ENCODE results near the gene ANKRD42.
"Not testable (repeated sequence)": the region's sequence is repeated elsewhere in the genome, so short reads cannot be mapped to it uniquely, and the experiment has no call there.

Gene ANKRD42

DNA sequence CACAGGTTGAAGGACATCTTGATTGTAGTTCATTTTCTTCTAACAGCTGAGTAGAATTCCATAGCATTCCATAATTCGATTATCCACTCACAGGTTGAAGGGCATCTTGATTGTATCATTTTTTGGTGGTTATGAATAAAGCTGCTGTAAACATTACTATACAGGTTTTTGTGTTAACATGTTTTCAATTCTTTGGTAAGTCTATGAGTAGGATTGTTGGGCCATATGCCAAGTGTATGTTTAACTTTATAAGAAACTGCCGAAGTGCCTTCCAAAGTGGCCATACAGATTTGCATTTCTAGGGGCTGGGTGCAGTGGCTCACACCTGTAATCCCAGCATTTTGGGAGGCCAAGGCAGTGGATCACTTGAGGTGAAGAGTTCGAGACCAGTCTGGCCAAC is 44.6 kb downstream of the ANKRD42 start:
- DNase-seq (ENCODE audit: low read depth, low spot score): no peak

- peak; percentile 47 for DNase-seq (ENCODE audit: low read depth, low spot score)
Observed at GRCh38 chr11:83241291-83241946, 47.9 kb downstream of the ANKRD42 start.

DNA sequence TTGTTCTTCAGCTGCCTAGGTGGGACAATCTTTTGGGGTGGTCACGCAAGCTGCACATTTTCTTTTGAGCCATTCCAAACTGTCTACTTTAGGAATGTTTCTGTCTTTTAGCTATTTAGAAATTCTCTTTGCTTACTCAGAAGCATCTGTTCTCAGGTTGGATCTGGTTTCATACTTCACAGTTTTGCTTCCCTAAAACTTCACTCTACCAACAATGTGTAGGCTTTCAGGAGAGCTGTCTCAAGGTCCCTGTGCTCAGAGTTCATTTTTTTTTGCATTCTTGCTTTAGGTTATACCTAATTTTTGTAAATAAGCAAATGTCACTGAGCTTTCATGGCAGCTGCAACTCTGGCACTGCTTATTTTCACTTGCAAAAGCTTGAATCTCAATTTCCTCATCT is 55.9 kb downstream of the ANKRD42 start:
- DNase-seq (ENCODE audit: low read depth, low spot score): no peak

- DNase-seq (ENCODE audit: low read depth, low spot score): no peak
Observed at GRCh38 chr11:83249972-83250593, 56.6 kb downstream of the ANKRD42 start.

GRCh38 chr11:83252266-83252665 is 58.8 kb downstream of the ANKRD42 start:
- no peak for DNase-seq (ENCODE audit: low read depth, low spot score)

DNA sequence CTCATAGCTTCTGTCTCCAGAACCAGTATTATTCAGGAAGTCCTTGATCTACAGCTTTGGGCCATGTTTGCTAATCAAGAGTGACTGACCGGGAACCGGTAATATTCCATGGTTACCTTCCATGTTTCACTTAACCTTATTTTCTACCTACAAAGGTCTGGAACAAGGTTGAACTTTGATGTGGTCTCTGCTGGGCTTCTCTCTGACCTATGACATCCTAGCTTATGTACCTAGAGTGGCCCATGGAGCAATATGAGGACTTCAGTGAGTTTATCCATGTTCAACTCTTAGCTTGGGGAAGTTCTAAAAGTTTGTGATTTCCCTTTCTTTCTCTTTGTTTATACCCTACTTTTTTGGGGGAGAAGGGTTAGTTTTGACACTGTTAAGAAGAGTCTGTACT is 59.4 kb downstream of the ANKRD42 start:
- no peak for DNase-seq (ENCODE audit: low read depth, low spot score)

GRCh38 chr11:83255366-83255765 is 61.9 kb downstream of the ANKRD42 start:
- DNase-seq (ENCODE audit: low read depth, low spot score): no peak

DNA sequence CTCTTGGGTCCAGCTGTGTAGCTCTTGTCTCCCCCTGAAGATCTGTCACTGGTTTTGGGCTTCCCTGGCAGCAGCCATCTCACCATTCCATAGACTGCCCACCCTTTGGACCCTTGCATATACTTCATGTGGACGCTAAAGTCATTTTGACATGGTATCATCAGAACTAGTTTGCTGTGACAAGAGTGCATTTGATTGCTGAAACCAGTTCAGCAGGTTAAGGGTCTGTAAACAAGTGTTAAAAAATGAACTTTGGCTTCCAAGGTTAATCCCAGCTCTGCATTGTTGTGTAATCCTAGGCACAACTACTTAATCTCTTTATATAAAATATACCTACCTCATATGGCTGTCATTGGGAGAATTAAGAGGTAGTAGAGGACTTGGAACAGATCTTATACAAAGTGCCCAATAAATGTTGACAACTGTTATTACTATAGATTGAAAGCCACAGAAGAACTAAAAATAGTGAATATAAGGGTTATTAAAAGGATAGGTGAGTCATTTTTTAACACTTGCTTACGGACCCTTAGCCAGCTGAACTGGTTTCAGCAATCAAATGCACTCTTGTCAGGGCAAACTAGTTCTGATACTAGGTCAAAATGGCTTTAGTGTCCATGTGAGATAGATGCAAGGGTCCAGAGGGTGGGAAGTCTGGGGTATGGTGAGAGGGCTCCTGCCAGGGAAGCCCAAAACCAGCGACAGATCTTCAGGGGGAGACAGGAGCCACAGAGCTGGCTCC is 63.3 kb downstream of the ANKRD42 start:
- no peak for DNase-seq (ENCODE audit: low read depth, low spot score)

- no peak for DNase-seq (ENCODE audit: low read depth, low spot score)
Observed at GRCh38 chr11:83257761-83258168, 64.3 kb downstream of the ANKRD42 start.

DNA sequence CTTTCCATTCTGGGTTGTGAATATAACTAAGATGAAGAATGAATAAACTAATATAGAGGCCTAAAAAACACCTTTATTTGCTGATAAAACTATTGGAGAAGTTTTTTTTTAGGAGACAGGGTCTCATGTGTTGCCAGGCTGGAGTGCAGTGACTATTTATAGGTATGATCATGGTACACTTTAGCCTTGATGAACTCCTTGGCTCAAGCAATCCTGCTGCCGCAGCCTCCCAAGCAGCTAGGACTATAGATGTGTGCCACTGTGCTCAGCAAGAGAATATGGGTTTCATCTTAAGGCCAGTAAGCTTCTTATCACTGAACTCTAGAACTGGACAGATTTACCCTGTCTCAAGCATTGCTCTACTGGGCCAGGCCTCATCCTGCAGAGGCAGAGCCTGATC is 66.0 kb downstream of the ANKRD42 start:
- no peak for DNase-seq (ENCODE audit: low read depth, low spot score)

DNA sequence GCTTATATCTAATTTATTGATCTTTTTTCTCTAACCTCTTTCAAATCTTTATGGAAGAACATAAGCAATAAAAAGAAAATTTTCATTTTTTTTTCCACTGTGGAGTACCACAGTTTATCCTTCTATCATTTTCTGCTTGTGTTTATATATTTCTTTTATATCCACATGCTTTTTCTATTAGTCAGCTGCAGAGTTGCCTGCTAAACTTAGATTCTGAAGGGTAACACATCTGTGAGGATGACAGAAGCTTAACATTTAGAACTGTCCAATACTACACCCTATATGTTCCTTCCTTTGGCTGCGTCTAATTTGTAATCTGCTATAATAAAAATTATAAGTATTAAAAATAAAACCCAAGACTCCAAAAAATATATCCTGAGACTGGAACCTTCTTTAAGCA is 71.8 kb downstream of the ANKRD42 start:
- no peak for DNase-seq (ENCODE audit: low read depth, low spot score)

DNA sequence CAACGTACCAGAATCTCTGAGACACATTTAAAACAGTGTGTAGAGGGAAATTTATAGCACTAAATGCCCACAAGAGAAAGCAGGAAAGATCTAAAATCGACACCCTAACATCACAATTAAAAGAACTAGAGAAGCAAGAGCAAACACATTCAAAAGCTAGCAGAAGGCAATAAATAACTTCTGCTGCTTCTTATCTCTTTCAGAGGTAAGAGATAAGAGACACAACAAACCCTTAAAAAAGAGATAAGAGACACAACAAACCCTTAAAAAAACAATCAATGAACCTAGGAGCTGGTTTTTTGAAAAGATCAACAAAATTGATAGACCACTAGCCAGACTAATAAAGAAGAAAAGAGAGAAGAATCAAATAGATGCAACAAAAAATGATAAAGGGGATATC is 75.6 kb downstream of the ANKRD42 start:
- not testable (repeated sequence) for DNase-seq (ENCODE audit: low read depth, low spot score)

DNA sequence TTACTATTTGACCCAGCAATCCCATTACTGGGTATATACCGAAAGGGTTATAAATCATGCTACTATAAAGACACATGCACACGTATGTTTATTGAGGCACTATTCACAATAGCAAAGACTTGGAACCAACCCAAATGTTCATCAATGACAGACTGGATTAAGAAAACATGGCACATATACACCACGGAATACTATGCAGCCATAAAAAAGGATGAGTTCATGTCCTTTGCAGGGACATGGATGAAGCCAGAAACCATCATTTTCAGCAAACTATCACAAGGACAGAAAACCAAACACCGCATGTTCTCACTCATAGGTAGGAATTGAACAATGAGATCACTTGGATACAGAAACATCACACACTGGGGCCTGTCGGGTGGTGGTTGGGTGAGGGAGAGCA is 78.2 kb downstream of the ANKRD42 start:
- DNase-seq (ENCODE audit: low read depth, low spot score): not testable (repeated sequence)

DNA sequence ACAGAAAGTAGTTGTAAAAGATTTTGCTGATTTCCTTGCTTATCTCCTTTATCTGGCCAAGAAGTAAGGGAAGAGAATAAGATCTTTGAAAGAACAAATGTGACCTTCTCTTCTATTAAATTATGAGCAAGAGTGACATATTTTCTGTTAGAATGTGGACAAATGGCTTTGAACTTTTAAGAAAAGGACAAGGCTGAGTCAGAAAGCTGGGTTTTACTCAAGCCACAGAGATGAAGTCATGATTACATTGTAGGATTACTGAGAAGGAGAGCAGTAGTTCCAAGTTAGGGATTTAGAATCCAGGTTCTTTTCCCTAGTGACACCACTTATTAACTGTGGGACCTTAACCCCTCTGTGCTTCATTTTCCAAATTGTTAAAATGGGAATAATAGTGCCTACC is 79.1 kb downstream of the ANKRD42 start:
- no peak for DNase-seq (ENCODE audit: low read depth, low spot score)

DNA sequence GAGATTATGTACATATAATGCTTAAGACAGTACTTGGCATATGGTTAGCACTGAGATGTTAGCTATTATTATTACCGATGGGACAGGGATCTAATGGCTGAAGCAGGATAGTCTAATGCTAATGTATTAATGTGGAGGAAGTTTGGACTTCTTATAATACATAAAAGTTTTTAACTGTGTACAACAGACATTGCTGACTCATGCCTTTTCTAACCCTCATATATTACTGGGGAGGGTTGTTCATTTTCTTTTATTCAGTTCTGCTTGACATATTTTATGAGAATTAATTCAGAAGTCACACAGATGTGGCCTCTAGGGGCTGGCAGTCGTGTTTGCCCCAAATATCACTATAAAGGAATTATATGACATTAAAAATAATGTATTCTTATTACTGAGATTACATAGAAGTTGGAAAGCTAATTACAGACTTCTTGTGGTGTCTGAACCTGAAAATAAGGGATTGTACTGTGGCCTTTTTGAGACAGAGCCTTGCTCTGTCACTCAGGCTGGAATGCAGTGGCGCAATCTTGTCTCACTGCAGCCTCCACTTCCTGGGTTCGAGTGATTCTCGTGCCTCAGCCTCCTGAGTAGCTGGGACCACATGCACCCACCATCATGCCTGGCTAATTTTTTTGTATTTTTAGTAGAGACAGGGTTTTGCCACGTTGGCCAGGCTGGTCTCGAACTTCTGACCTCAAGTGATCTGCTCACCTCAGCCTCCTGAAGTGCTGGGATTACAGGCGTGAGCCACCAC is 82.6 kb downstream of the ANKRD42 start:
- DNase-seq (ENCODE audit: low read depth, low spot score): no peak

DNA sequence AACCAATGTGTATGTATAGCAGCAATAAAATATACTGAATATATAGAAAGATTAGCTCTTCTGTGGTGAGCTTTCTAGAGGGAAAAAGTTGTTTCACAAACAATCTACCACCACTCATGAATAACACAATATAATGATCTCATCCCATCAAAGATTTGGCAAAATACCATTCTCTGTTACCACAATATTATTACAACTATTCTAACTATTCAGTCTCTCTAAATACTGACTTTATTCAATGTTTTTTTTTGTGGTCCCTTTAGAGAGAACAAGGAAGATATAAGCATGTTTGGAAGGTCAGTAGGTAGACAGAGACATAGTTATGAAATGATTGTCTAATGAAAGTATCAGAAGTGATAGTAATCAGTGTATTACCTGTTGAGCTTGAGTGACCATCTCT is 84.8 kb downstream of the ANKRD42 start:
- DNase-seq (ENCODE audit: low read depth, low spot score): no peak

GRCh38 chr11:83280256-83280655 is 86.7 kb downstream of the ANKRD42 start:
- DNase-seq (ENCODE audit: low read depth, low spot score): no peak

DNA sequence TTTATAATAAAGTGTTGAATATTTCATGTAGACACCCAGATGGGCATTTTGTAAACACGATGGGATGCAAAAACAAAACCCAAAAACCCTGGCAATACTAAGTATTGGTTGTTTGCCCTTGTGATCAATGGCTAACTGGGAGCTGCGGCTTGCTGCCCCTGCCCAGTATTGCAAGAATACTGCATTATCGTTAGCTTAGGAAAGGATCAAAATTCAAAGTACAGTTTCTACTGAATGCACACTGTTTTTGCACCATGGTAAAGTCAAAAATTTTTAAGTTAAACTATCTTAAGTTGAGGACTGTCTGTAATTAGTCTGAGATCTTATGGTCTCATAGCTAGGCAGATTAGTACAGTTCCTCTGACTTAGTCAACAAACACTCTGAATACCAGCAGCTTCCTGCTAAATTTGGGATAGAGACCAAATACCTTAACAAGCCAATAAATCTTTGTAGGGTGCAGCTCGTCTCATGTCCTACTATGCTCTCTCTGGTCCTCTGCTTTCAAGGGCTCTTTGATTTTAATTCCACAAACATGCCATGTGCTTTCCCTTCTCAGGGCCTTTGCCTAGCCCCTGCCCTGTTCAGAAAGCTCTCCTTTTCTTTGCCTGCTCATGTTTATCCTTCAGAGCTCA is 88.7 kb downstream of the ANKRD42 start:
- DNase-seq (ENCODE audit: low read depth, low spot score): no peak

GRCh38 chr11:83284501-83285150 is 91.1 kb downstream of the ANKRD42 start:
- DNase-seq (ENCODE audit: low read depth, low spot score): no peak

- no peak for DNase-seq (ENCODE audit: low read depth, low spot score)
Observed at GRCh38 chr11:83285151-83285770, 91.7 kb downstream of the ANKRD42 start.

Data from iPS DF 19.7 (cell line).